ENCODE results near the gene HMHB1. TPM values are rescaled to one million over a fixed set of nuclear protein-coding genes. Genes with fewer than 3 reads are reported as not detected.
A peak's percentile ranks its signal among the peaks of the same experiment; 100 is the strongest.
"Not testable (repeated sequence)": the region's sequence is repeated elsewhere in the genome, so short reads cannot be mapped to it uniquely, and the experiment has no call there.

The HMHB1 gene
- polyA plus RNA-seq, 3 donors = not detected

- DNase-seq (ENCODE audit: extremely low read depth in 1 of 11, low read depth in 9 of 11, low spot score in 4 of 11) = no peak
Observed at GRCh38 chr5:143796125-143796524, 15.8 kb upstream of the HMHB1 start.

- no peak for DNase-seq (ENCODE audit: extremely low read depth in 1 of 11, low read depth in 9 of 11, low spot score in 4 of 11)
Observed at GRCh38 chr5:143796753-143797152, 15.2 kb upstream of the HMHB1 start.

GRCh38 chr5:143800715-143801114 is 11.2 kb upstream of the HMHB1 start:
- no peak for DNase-seq (ENCODE audit: extremely low read depth in 1 of 11, low read depth in 9 of 11, low spot score in 4 of 11)

- DNase-seq (ENCODE audit: extremely low read depth in 1 of 11, low read depth in 9 of 11, low spot score in 4 of 11) = no peak
Observed at GRCh38 chr5:143801252-143801939, 10.6 kb upstream of the HMHB1 start.

- DNase-seq (ENCODE audit: extremely low read depth in 1 of 11, low read depth in 9 of 11, low spot score in 4 of 11) = no peak
Observed at GRCh38 chr5:143805861-143806260, 6.1 kb upstream of the HMHB1 start.

GRCh38 chr5:143806579-143806978 is 5.4 kb upstream of the HMHB1 start:
- DNase-seq (ENCODE audit: extremely low read depth in 1 of 11, low read depth in 9 of 11, low spot score in 4 of 11) = no peak

GRCh38 chr5:143807401-143807800 is 4.6 kb upstream of the HMHB1 start:
- no peak for DNase-seq (ENCODE audit: extremely low read depth in 1 of 11, low read depth in 9 of 11, low spot score in 4 of 11)

GRCh38 chr5:143816370-143816769 is 4.4 kb downstream of the HMHB1 start:
- not testable (repeated sequence) for DNase-seq (ENCODE audit: extremely low read depth in 1 of 11, low read depth in 9 of 11, low spot score in 4 of 11)

GRCh38 chr5:143819716-143820115 is 7.8 kb downstream of the HMHB1 start:
- DNase-seq (ENCODE audit: extremely low read depth in 1 of 11, low read depth in 9 of 11, low spot score in 4 of 11) = no peak

- no peak for DNase-seq (ENCODE audit: extremely low read depth in 1 of 11, low read depth in 9 of 11, low spot score in 4 of 11)
Observed at GRCh38 chr5:143820451-143820850, 8.5 kb downstream of the HMHB1 start.

GRCh38 chr5:143824851-143825720 is 13.1 kb downstream of the HMHB1 start:
- DNase-seq (ENCODE audit: extremely low read depth in 1 of 11, low read depth in 9 of 11, low spot score in 4 of 11) = peak; percentile 37 to 72 (median 61)

GRCh38 chr5:143826951-143827444 is 15.0 kb downstream of the HMHB1 start:
- no peak for DNase-seq (ENCODE audit: extremely low read depth in 1 of 11, low read depth in 9 of 11, low spot score in 4 of 11)

GRCh38 chr5:143828710-143829109 is 16.7 kb downstream of the HMHB1 start:
- no peak for DNase-seq (ENCODE audit: extremely low read depth in 1 of 11, low read depth in 9 of 11, low spot score in 4 of 11)

GRCh38 chr5:143833177-143833576 is 21.2 kb downstream of the HMHB1 start:
- no peak for DNase-seq (ENCODE audit: extremely low read depth in 1 of 11, low read depth in 9 of 11, low spot score in 4 of 11)

- DNase-seq (ENCODE audit: extremely low read depth in 1 of 11, low read depth in 9 of 11, low spot score in 4 of 11) = no peak
Observed at GRCh38 chr5:143835251-143835650, 23.3 kb downstream of the HMHB1 start.

GRCh38 chr5:143836161-143836725 is 24.3 kb downstream of the HMHB1 start:
- DNase-seq (ENCODE audit: extremely low read depth in 1 of 11, low read depth in 9 of 11, low spot score in 4 of 11) = no peak

GRCh38 chr5:143837306-143837848 is 25.4 kb downstream of the HMHB1 start:
- peak in 8 of 11 donors; percentile 16 to 48 (median 32) for DNase-seq (ENCODE audit: extremely low read depth in 1 of 11, low read depth in 9 of 11, low spot score in 4 of 11)

GRCh38 chr5:143841446-143841845 is 29.5 kb downstream of the HMHB1 start:
- no peak for DNase-seq (ENCODE audit: extremely low read depth in 1 of 11, low read depth in 9 of 11, low spot score in 4 of 11)

- DNase-seq (ENCODE audit: extremely low read depth in 1 of 11, low read depth in 9 of 11, low spot score in 4 of 11) = no peak
Observed at GRCh38 chr5:143842920-143843319, 31.0 kb downstream of the HMHB1 start.

- no peak for DNase-seq (ENCODE audit: extremely low read depth in 1 of 11, low read depth in 9 of 11, low spot score in 4 of 11)
Observed at GRCh38 chr5:143843461-143843860, 31.5 kb downstream of the HMHB1 start.
